Colonic mucosa (tissue), 4 donors: ENCODE data around the gene GTPBP6. TPM values are rescaled to one million over a fixed set of nuclear protein-coding genes. Genes with fewer than 3 reads are reported as not detected.
"Not testable (repeated sequence)": the region's sequence is repeated elsewhere in the genome, so short reads cannot be mapped to it uniquely, and the experiment has no call there.

ENCODE experiments used
- DNase-seq: peaks from one replicate; pipeline ENCODE4 v3.0.0-alpha.2; 2020
- H3K27ac ChIP-seq: fragments of 200-600 bp; one replicate; pipeline ENCODE4 v1.8.0; 2021
- H3K27me3 ChIP-seq: fragments of 200-600 bp; one replicate; pipeline ENCODE4 v1.8.0; 2021
- H3K36me3 ChIP-seq: fragments of 200-600 bp; one replicate; pipeline ENCODE4 v1.8.0; 2021
- H3K4me1 ChIP-seq: fragments of 200-600 bp; one replicate; pipeline ENCODE4 v1.8.0; 2021; ENCODE audit warnings: mild to moderate bottlenecking
- H3K4me3 ChIP-seq: fragments of 200-600 bp; one replicate; pipeline ENCODE4 v1.8.0; 2021
- H3K9ac ChIP-seq, 2 donors: one replicate each; pipeline ENCODE4 v1.7.0; 2013; ENCODE audit warnings: control low read depth in 2 of 2, low read depth in 2 of 2, low read length in 2 of 2
- H3K9me3 ChIP-seq: fragments of 200-600 bp; one replicate; pipeline ENCODE4 v1.8.0; 2021
- CTCF ChIP-seq: fragments of 200-600 bp; IDR thresholded peaks from one replicate; pipeline ENCODE4 v1.8.0; 2022; ENCODE audit warnings: antibody characterized with exemption, mild to moderate bottlenecking
- intact Hi-C: fragments of 100-400 bp; cut with DNase I; formaldehyde crosslinking; loops from one replicate; pipeline ENCODE4 v1.14.1; 2022
- total RNA-seq, 2 donors: library from RNA; stranded (reverse); fragmentation: NEBNext Ultra II Directional in 1 of 2; extraction: Animal tissue kit (Norgen Biotek cat#: 25700) in 1 of 2; gene quantifications; one replicate each; pipeline ENCODE4 v1.2.1, GENCODE V29; 2021
- donor health status: healthy.
- donor health status: DM: no; HTN: no; CAD: no.
- donor health status: DM: no; HTN: no; CAD: no.

The GTPBP6 gene
- total RNA-seq, 2 donors from 2014 or later = 44.4 to 81.1 TPM

- DNase-seq = no peak
- Histone ChIP-seq H3K4me1 (no peaks in the 10 kb centered on the region), H3K4me3 (no peak overlapping the region), H3K9ac (no peak overlapping the region), H3K36me3 (peaks cover 4% of the 10 kb centered on the region), H3K27me3 (no peaks in the 10 kb centered on the region), H3K27ac (no peak overlapping the region), H3K9me3 (no peaks in the 10 kb centered on the region)
- intact Hi-C loops = no loop called here
- TF ChIP-seq CTCF = no peak
Measured at GRCh38 chrX:307261-308111, 11.1 kb downstream of the GTPBP6 start.

- DNase-seq, H3K36me3 ChIP-seq, H3K4me1 ChIP-seq, H3K27ac ChIP-seq, intact Hi-C loops, H3K4me3 ChIP-seq, H3K9me3 ChIP-seq, H3K9ac ChIP-seq, H3K27me3 ChIP-seq: not testable (repeated sequence)
Measured at GRCh38 chrX:306614-307251, 11.9 kb downstream of the GTPBP6 start.

GRCh38 chrX:305781-306613 is 12.6 kb downstream of the GTPBP6 start:
- H3K4me1 ChIP-seq, H3K4me3 ChIP-seq, H3K9me3 ChIP-seq, H3K27me3 ChIP-seq, H3K27ac ChIP-seq, DNase-seq, intact Hi-C loops, H3K36me3 ChIP-seq, H3K9ac ChIP-seq: not testable (repeated sequence)

GRCh38 chrX:302975-303374 is 15.6 kb downstream of the GTPBP6 start:
- Histone ChIP-seq H3K4me3 (no peak overlapping the region), H3K9ac (no peak overlapping the region), H3K4me1 (no peaks in the 10 kb centered on the region), H3K27ac (no peak overlapping the region), H3K36me3 (peaks cover 4% of the 10 kb centered on the region), H3K27me3 (no peaks in the 10 kb centered on the region), H3K9me3 (no peaks in the 10 kb centered on the region)
- DNase-seq = no peak
- no peak for TF ChIP-seq CTCF
- intact Hi-C loops = no loop called here

GRCh38 chrX:300334-300733 is 18.3 kb downstream of the GTPBP6 start:
- H3K27me3 ChIP-seq = no peaks in the 10 kb centered on the region
- intact Hi-C loops = no loop called here
- no peak for DNase-seq
- H3K9me3 ChIP-seq = no peaks in the 10 kb centered on the region
- no peak overlapping the region for H3K9ac ChIP-seq
- H3K36me3 ChIP-seq = no peaks in the 10 kb centered on the region
- H3K4me3 ChIP-seq = no peak overlapping the region
- no peaks in the 10 kb centered on the region for H3K4me1 ChIP-seq
- no peak overlapping the region for H3K27ac ChIP-seq
- TF ChIP-seq CTCF = no peak

GRCh38 chrX:298993-299392 is 19.6 kb downstream of the GTPBP6 start:
- Histone ChIP-seq H3K36me3 (no peaks in the 10 kb centered on the region), H3K4me1 (no peaks in the 10 kb centered on the region), H3K9me3 (no peaks in the 10 kb centered on the region), H3K4me3 (no peak overlapping the region), H3K27me3 (no peaks in the 10 kb centered on the region), H3K9ac (no peak overlapping the region), H3K27ac (no peak overlapping the region)
- TF ChIP-seq CTCF = no peak
- DNase-seq = no peak
- intact Hi-C loops = no loop called here
